ENCODE data around the gene GRIN2C.

GRIN2C gene

DNA sequence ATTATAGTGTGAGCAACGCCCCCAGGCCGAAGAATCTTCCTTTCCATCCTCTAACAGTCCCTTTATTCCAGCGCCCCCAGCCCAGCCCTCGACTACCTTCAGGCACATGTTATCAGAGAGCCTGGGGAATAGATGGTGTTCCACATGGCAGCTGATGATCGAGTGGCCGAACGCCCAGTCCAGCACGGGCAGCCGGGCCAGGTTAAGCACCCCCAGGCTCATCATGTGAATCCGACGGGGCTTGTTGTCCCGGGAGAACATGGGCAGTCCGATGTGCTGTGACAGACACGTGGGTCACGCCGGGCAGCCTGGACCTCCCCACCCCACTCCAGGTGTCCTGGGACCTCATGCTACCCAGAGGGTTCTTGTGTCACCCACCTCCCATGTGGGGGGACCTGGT is 19.6 kb upstream of the GRIN2C start:
- no peak for DNase-seq (ENCODE audit: low read depth)
- TF ChIP-seq, protein P1, sequence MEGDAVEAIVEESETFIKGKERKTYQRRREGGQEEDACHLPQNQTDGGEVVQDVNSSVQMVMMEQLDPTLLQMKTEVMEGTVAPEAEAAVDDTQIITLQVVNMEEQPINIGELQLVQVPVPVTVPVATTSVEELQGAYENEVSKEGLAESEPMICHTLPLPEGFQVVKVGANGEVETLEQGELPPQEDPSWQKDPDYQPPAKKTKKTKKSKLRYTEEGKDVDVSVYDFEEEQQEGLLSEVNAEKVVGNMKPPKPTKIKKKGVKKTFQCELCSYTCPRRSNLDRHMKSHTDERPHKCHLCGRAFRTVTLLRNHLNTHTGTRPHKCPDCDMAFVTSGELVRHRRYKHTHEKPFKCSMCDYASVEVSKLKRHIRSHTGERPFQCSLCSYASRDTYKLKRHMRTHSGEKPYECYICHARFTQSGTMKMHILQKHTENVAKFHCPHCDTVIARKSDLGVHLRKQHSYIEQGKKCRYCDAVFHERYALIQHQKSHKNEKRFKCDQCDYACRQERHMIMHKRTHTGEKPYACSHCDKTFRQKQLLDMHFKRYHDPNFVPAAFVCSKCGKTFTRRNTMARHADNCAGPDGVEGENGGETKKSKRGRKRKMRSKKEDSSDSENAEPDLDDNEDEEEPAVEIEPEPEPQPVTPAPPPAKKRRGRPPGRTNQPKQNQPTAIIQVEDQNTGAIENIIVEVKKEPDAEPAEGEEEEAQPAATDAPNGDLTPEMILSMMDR (conservative IDR thresholded peaks at IDR 0.05; ENCODE audit: low read depth, low read length) = no peak
- no peak overlapping the region for H3K4me3 ChIP-seq (ENCODE audit: low read depth, low read length)

DNA sequence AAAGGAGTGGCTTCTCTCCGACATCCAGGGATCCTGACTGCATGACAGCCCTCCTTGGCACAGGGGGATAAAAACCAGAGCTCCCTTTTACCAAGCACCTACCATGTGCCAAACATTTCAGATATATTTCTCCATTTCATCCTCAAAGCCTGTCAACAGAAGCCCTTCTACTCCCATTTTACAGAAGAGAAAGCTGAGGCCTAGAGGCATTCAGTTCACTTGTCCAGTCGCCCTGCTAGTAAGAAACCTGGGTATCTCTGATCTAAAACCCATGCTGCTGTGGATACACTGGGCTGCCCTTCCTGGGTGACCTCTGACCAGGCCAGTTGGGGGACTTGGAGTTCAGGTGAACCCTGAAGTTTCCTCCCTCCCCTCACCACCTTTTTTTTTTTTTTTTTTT is 19.0 kb upstream of the GRIN2C start:
- DNase-seq (ENCODE audit: low read depth) = no peak
- TF ChIP-seq, protein P1 (conservative IDR thresholded peaks at IDR 0.05; ENCODE audit: low read depth, low read length) = no peak
- no peak overlapping the region for H3K4me3 ChIP-seq (ENCODE audit: low read depth, low read length)

DNA sequence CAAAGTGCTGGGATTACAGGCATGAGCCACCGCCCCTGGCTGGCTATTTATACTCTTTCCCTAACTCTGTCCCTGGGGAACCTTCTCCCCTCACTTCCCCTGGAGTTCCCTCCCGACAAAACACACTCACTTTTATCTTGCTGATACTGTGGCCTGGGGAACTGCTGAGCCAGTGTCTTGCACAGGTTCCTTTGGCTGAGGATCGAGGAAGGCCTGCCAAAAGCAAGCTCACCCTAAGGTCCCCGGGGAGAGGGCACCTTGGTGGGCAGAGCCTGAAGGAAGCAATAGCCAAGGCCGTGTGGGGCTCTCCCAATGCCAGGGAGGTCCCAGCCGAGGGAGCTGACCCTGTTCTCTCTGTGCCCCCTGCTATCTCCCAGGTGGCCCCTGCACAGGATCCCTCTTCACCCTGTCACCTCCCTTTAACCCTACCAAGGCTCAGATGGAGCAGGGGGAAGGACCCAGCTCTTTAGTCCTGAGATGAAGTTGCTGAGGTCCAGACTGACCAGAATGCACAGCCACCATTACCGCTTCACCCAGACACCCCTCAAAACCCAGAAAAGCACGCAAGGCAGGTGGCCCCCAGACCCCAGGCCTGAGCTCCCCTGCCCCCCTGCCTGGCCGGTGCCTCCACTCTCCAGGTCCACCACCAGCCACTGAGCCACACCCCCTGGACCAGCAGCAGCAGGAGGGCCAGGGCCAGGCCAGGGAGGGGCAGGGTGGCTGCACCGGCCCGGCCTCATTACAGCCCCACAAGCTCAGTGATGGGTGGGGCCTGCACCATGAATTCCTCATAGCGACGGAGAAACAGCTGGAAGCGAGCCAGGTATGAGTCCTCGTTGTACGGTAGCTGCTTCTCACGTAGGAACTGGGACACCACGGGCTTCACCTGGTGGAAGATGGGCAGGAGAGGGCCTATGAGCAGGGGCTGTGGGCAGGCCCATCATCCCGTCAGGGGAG is 18.2 kb upstream of the GRIN2C start:
- no peak for DNase-seq (ENCODE audit: low read depth)
- H3K4me3 ChIP-seq (ENCODE audit: low read depth, low read length) = no peak overlapping the region
- TF ChIP-seq, protein P1 (conservative IDR thresholded peaks at IDR 0.05; ENCODE audit: low read depth, low read length) = no peak

DNA sequence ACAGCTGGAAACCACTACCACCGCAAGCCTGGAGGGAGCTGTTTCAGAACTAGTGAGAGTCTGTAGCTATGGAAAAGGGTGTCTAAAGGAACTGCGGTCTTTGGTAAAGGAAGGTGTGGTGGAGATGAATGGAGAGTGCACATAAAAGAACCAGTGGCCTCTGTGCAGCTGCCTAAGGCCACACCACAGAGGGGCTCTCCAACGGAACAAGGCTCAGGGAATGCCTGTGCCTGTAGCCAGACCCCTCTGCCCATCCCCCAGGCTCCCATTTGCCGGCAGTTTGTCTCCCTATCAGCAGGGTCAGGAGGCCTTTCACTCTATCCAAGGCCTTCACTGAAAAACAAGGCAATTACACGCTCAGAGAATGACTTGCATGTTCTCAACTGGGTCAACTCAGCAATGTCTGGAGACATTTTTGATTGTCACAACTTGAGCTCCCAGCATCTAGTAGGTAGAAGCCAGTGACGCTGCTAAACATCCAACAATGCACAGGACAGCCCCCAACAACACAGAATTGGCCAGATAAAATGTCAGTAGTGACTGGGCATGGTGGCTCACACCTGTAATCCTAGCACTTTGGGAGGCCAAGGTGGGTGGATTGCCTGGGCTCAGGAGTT is 16.4 kb upstream of the GRIN2C start:
- no peak for DNase-seq (ENCODE audit: low read depth)
- TF ChIP-seq, protein P1 (conservative IDR thresholded peaks at IDR 0.05; ENCODE audit: low read depth, low read length) = no peak
- H3K4me3 ChIP-seq (ENCODE audit: low read depth, low read length) = no peak overlapping the region

DNA sequence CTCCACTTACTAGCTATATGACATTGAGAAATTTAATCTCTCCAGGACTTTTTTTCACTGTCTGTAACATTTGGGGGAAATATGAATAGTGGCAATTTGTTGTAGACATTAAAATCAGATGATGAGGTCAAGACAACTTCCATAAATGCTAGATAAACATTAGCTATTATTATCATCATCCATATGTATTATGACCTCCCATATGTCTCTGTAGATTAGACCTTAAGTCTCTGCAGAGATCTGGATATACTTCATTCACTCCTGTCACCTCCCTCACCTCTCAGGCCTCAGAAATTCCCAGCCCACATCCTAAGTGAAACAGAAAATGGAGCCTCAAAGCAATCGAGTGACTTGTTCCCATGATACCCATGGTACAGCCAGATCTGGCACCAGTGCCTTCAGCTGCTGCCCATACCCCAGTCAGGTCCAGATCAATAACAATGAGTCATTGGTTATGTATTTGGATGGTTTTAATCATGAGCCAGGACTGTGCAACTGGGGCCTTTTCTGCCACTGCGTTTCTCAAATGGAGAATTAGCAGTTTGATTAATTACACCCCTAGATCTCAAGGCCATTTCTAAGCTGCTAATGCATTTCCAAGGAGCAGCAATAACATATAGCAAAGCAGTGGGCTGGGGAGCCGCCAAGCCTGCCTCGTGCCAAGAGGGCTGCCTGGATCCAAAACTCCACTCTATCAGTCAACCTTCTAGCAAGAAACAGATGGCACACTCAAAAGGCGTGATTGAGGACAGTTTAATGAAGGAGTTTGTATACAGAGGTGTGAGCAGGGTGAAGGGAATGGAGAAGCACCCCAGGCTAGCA is 15.7 kb upstream of the GRIN2C start:
- no peak overlapping the region for H3K4me3 ChIP-seq (ENCODE audit: low read depth, low read length)
- DNase-seq (ENCODE audit: low read depth) = no peak
- TF ChIP-seq, protein P1 (conservative IDR thresholded peaks at IDR 0.05; ENCODE audit: low read depth, low read length) = no peak

DNA sequence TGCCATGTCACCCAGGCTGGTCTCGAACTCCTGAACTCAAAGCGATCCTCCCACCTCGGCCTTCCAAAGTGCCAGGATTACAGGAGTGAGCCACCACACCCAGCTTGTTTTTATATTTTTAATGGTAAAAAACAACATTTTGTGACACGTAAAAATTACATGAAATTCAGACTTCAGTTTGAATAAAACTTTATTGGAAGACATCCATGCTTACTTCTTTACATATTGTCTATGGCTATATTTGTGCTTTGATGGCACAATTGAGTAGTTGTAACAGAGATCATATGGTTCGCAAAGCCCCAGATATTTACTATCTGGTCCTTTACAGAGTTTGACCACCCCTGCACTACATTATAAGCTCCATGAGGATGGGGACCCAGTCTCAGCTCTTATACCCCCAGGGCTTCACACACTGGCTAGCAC is 14.9 kb upstream of the GRIN2C start:
- H3K4me3 ChIP-seq (ENCODE audit: low read depth, low read length) = no peak overlapping the region
- TF ChIP-seq, protein P1 (conservative IDR thresholded peaks at IDR 0.05; ENCODE audit: low read depth, low read length) = no peak
- no peak for DNase-seq (ENCODE audit: low read depth)
